GM19452 (cell line): ENCODE measurements around the gene STK39.
"Not testable (repeated sequence)": the region's sequence is repeated elsewhere in the genome, so short reads cannot be mapped to it uniquely, and the experiment has no call there.

ENCODE experiments used
- ATAC-seq: cut with Tn5 transposase; IDR thresholded peaks from one replicate; pipeline ENCODE4 v1.9.1; 2021; ENCODE audit not compliant: unreplicated experiment

The STK39 gene

GRCh38 chr2:168097431-168097830 lies 150.0 kb downstream of the STK39 start:
- ATAC-seq, result no peak

GRCh38 chr2:168096158-168096557 lies 151.2 kb downstream of the STK39 start:
- no peak for ATAC-seq

GRCh38 chr2:168091986-168092385 lies 155.4 kb downstream of the STK39 start:
- no peak for ATAC-seq

- ATAC-seq, result peak; percentile 86
These were observed 156.8 kb downstream of the STK39 start for GRCh38 chr2:168090366-168091135.

- no peak for ATAC-seq
These were observed 158.2 kb downstream of the STK39 start for GRCh38 chr2:168089200-168089599.

- no peak for ATAC-seq
These were observed 160.0 kb downstream of the STK39 start for GRCh38 chr2:168087401-168087800.

- no peak for ATAC-seq
These were observed 160.5 kb downstream of the STK39 start for GRCh38 chr2:168086851-168087250.

GRCh38 chr2:168085801-168086361 lies 161.5 kb downstream of the STK39 start:
- ATAC-seq, result no peak

GRCh38 chr2:168084288-168084687 lies 163.1 kb downstream of the STK39 start:
- ATAC-seq, result no peak

- ATAC-seq, result not testable (repeated sequence)
These were observed 165.9 kb downstream of the STK39 start for GRCh38 chr2:168081452-168081851.

GRCh38 chr2:168079236-168079635 lies 168.2 kb downstream of the STK39 start:
- no peak for ATAC-seq

- ATAC-seq, result no peak
These were observed 170.7 kb downstream of the STK39 start for GRCh38 chr2:168076731-168077130.

GRCh38 chr2:168075446-168075845 lies 171.9 kb downstream of the STK39 start:
- ATAC-seq, result no peak

GRCh38 chr2:168072626-168073303 lies 174.6 kb downstream of the STK39 start:
- no peak for ATAC-seq

GRCh38 chr2:168064011-168064998 lies 183.1 kb downstream of the STK39 start:
- ATAC-seq, result no peak

GRCh38 chr2:168062936-168063335 lies 184.5 kb downstream of the STK39 start:
- ATAC-seq, result no peak

- ATAC-seq, result no peak
These were observed 185.3 kb downstream of the STK39 start for GRCh38 chr2:168062054-168062453.

GRCh38 chr2:168060986-168061750 lies 186.2 kb downstream of the STK39 start:
- no peak for ATAC-seq

GRCh38 chr2:168059758-168060157 lies 187.6 kb downstream of the STK39 start:
- no peak for ATAC-seq

GRCh38 chr2:168058675-168059074 lies 188.7 kb downstream of the STK39 start:
- ATAC-seq, result no peak
